PC-3 (cell line): ENCODE data around the gene CYB561A3. TPM values are rescaled to one million over a fixed set of nuclear protein-coding genes. Genes with fewer than 3 reads are reported as not detected.

Source experiments
- ATAC-seq: fragments of 200-7000 bp; cut with Tn5 transposase; 2 replicates; pipeline ENCODE4 v1.9.1; 2020; ENCODE audit warnings: mild to moderate bottlenecking, moderate library complexity
- BruUV-seq: library from RNA; stranded (reverse); fragments of 400-500 nt; replicated peaks from 2 replicates; lab custom pipeline; 2021; lab: Mats Ljungman, UMichigan
- CTCF ChIA-PET: fragments of 300-600 bp; sonication (Branson Sonifier 250); formaldehyde crosslinking; loops from one replicate; lab custom pipeline; 2022; ENCODE audit warnings: antibody characterized with exemption; lab: Charles Lee
- POLR2A ChIA-PET: fragments of 300-600 bp; sonication (Branson Sonifier 250); formaldehyde crosslinking; loops from one replicate; lab custom pipeline; 2022; ENCODE audit warnings: antibody characterized with exemption; ENCODE audit not compliant: unreplicated experiment; lab: Charles Lee
- DNase-seq: peaks from one replicate; pipeline ENCODE4 v3.0.0-alpha.2; 2015
- H2AFZ ChIP-seq: fragments of 300-600 bp; sonication (generic); 2 replicates; pipeline ENCODE4 v1.6.0; 2016; ENCODE audit warnings: antibody characterized with exemption, low read length
- H3F3A ChIP-seq: fragments of 300-600 bp; sonication (generic); one replicate; pipeline ENCODE4 v1.6.0; 2017; ENCODE audit warnings: antibody characterized with exemption, low read length, control low read depth, mild to moderate bottlenecking; ENCODE audit not compliant: unreplicated experiment
- H3K27ac ChIP-seq: fragments of 300-600 bp; sonication (generic); 2 replicates; pipeline ENCODE4 v1.5.1; 2016; ENCODE audit warnings: mild to moderate bottlenecking, low read length
- H3K27me3 ChIP-seq: fragments of 300-600 bp; sonication (generic); 2 replicates; pipeline ENCODE4 v1.6.1; 2016; ENCODE audit warnings: low read length, mixed read lengths
- H3K36me3 ChIP-seq: fragments of 300-600 bp; sonication (generic); 2 replicates; pipeline ENCODE4 v1.6.1; 2016; ENCODE audit warnings: low read depth, mixed run types, low read length, mixed read lengths
- H3K4me1 ChIP-seq: fragments of 300-600 bp; sonication (generic); 2 replicates; pipeline ENCODE4 v1.5.1; 2016; ENCODE audit warnings: low read length; ENCODE audit not compliant: insufficient read depth
- H3K4me2 ChIP-seq: fragments of 300-600 bp; sonication (generic); 2 replicates; pipeline ENCODE4 v1.6.0; 2016; ENCODE audit warnings: low read length
- H3K4me3 ChIP-seq: fragments of 300-600 bp; sonication (generic); 2 replicates; pipeline ENCODE4 v1.5.1; 2016; ENCODE audit warnings: mild to moderate bottlenecking, low read length, mixed read lengths
- H3K79me2 ChIP-seq: fragments of 300-600 bp; sonication (generic); 2 replicates; pipeline ENCODE4 v1.6.1; 2017; ENCODE audit warnings: low read length, mixed read lengths
- H3K9ac ChIP-seq: fragments of 300-600 bp; sonication (generic); 2 replicates; pipeline ENCODE4 v1.6.0; 2016; ENCODE audit warnings: mild to moderate bottlenecking, low read length
- H3K9me2 ChIP-seq: fragments of 300-600 bp; sonication (generic); replicated peaks from 2 replicates; pipeline ENCODE4 v1.6.1; 2016; ENCODE audit warnings: mixed run types, low read length, mixed read lengths
- H3K9me3 ChIP-seq: fragments of 300-600 bp; sonication (generic); 2 replicates; pipeline ENCODE4 v1.6.1; 2016; ENCODE audit warnings: low read length, mixed read lengths
- H4K20me1 ChIP-seq: fragments of 300-600 bp; sonication (generic); 2 replicates; pipeline ENCODE4 v1.6.1; 2016; ENCODE audit warnings: low read length, mixed read lengths
- CTCF ChIP-seq: fragments of 300-600 bp; sonication (generic); conservative IDR thresholded peaks from 2 replicates; pipeline ENCODE4 v1.5.1; 2017; ENCODE audit warnings: antibody characterized with exemption, low read depth, mild to moderate bottlenecking, low read length
- EZH2 ChIP-seq: fragments of 300-600 bp; sonication (generic); IDR thresholded peaks from one replicate; pipeline ENCODE4 v1.6.1; 2017; ENCODE audit warnings: antibody characterized with exemption, mild to moderate bottlenecking, low read length; ENCODE audit not compliant: unreplicated experiment
- EZH2phosphoT487 ChIP-seq: fragments of 300-600 bp; sonication (generic); IDR thresholded peaks from 2 replicates; pipeline ENCODE4 v1.6.1; 2018; ENCODE audit warnings: mild to moderate bottlenecking, antibody characterized with exemption, low read length, borderline replicate concordance
- intact Hi-C: fragments of 100-400 bp; cut with micrococcal nuclease; formaldehyde crosslinking; loops from 2 replicates; pipeline ENCODE4 v1.9.0; 2023
- total RNA-seq: library from RNA; depleted of rRNA; stranded (reverse); fragments of >200 nt; gene quantifications from 2 replicates; pipeline ENCODE4 v1.2.3, GENCODE V29; 2014

The CYB561A3 gene
- total RNA-seq, 1 experiment from 2014 or later, result 51.2 TPM

DNA sequence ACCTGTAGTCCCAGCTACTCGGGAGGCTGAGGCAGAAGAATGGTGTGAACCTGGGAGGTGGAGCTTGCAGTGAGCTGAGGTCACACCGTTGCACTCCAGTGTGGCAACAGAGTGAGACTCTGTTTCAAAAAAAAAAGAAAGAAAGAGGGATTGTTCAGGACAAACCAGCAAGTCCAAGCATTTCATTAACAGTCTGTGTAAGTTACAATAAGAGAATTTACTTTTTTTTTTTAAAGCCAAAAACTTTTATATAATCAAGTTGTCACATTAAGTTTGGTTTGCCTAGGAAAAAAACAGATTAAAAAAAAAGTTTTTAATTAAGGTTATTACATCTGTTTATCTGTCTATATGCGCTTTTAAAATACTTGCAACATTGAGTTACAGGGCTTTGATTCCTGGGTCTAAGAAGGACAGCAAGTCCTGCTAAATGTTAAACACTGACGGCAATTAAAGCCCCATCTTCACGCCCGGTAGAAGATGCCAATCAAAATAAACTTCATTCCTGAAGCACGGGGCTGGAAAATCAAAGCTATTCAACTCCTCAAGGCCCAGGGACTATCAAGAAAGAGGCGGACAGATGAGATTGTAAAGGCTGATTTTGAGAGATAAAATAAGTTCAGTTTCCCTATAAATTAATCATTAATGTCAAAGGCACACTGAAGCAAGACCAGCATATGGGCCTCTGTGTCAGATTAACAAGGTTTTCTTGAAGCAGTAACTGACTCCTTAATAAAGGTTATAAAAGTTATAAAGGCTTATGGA is 11.2 kb upstream of the CYB561A3 start:
- Histone ChIP-seq H3K4me2 (no peak overlapping the region), H3F3A (no peaks in the 10 kb centered on the region), H3K4me3 (no peak overlapping the region), H4K20me1 (no peaks in the 10 kb centered on the region), H3K9me3 (peaks cover 16% of the 10 kb centered on the region), H3K9me2 (no peaks in the 10 kb centered on the region), H3K27ac (no peak overlapping the region), H2AFZ (no peak overlapping the region), H3K4me1 (no peaks in the 10 kb centered on the region), H3K9ac (no peak overlapping the region), H3K36me3 (peaks cover 45% of the 10 kb centered on the region), H3K79me2 (no peaks in the 10 kb centered on the region), H3K27me3 (no peaks in the 10 kb centered on the region)
- DNase-seq, result no peak
- no peak for ATAC-seq
- CTCF ChIA-PET, result no interaction called here
- TF ChIP-seq EZH2phosphoT487, result no peak
- TF ChIP-seq EZH2, result no peak
- no peak for TF ChIP-seq CTCF
- no TSS peak for BruUV-seq
- POLR2A ChIA-PET, result no interaction called here
- intact Hi-C loops, result no loop called here

DNA sequence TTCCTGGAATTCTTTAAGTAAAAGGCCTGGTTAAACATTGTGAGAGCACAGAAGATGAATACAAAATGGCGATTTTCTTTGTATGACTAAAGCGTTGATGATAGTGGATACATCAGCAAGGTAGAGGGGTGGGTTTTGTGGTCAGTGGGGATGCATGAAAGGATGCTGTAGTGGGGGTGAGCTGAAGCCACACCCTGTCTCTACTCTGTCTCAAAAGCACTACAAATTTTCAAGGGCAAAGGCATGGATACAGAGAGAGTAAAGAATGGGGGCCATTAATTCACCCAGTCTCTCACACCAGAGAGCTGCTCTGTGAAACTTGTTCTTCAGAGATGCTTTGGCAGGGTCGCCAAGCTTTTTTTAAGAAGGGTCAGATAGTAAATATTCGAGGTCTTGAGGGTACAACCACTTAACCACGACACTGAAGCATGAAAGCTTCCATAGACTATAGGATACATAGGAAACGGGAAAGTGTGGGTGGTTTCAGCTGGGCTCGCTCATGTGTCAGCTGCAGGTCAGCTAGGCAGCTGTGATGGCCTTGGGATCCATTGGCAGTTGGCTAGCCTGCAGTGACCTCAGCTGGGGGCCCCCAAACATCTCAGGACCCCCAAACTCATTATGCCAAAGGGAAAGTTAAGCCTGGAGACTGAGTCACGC is 8.8 kb upstream of the CYB561A3 start:
- no peaks in the 10 kb centered on the region for H3K9me2 ChIP-seq
- TF ChIP-seq EZH2 (no peak), CTCF (no peak), EZH2phosphoT487 (no peak)
- intact Hi-C loops, result no loop called here
- H3K36me3 ChIP-seq, result peaks cover 67% of the 10 kb centered on the region
- CTCF ChIA-PET, result no interaction called here
- no peak overlapping the region for H3K4me3 ChIP-seq
- BruUV-seq, result no TSS peak
- peaks cover 16% of the 10 kb centered on the region for H3K9me3 ChIP-seq
- ATAC-seq (no peak; the same call in 1 of the 2 replicates), DNase-seq (no peak)
- H3K27me3 ChIP-seq, result no peaks in the 10 kb centered on the region
- no peak overlapping the region for H2AFZ ChIP-seq
- no peaks in the 10 kb centered on the region for H3F3A ChIP-seq
- H3K9ac ChIP-seq, result no peak overlapping the region
- H3K27ac ChIP-seq, result no peak overlapping the region
- H4K20me1 ChIP-seq, result no peaks in the 10 kb centered on the region
- H3K4me2 ChIP-seq, result no peak overlapping the region
- POLR2A ChIA-PET, result no interaction called here
- H3K4me1 ChIP-seq, result no peaks in the 10 kb centered on the region
- H3K79me2 ChIP-seq, result no peaks in the 10 kb centered on the region
